ENCODE measurements around the gene RAD51B.

DNA sequence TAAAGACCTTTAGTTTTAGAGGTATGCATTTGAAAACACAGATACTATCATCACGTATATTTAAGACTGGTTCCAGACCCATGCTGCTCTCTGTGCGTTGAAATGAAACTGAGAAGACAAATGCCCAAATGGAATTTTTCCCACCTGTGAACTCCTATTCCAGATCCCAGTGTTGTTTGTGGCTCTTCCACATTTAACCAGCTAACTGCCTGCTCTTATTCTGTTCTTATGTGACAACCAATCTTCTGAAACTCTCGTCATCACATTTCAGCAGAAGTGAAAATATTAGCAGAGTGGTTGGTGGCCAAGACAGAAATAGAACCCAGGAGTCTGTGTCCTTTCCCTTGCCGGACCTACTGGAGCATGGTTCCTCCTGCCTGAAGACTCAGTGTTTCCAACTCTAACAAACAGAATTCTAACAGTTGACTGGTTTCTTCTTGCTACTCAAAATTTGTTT is 460.2 kb downstream of the RAD51B start:
- no peak for TF ChIP-seq EZH2 (IDR thresholded peaks at IDR 0.05; ENCODE audit: low read length, missing control alignments)
- TF ChIP-seq, protein P1, sequence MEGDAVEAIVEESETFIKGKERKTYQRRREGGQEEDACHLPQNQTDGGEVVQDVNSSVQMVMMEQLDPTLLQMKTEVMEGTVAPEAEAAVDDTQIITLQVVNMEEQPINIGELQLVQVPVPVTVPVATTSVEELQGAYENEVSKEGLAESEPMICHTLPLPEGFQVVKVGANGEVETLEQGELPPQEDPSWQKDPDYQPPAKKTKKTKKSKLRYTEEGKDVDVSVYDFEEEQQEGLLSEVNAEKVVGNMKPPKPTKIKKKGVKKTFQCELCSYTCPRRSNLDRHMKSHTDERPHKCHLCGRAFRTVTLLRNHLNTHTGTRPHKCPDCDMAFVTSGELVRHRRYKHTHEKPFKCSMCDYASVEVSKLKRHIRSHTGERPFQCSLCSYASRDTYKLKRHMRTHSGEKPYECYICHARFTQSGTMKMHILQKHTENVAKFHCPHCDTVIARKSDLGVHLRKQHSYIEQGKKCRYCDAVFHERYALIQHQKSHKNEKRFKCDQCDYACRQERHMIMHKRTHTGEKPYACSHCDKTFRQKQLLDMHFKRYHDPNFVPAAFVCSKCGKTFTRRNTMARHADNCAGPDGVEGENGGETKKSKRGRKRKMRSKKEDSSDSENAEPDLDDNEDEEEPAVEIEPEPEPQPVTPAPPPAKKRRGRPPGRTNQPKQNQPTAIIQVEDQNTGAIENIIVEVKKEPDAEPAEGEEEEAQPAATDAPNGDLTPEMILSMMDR (conservative IDR thresholded peaks at IDR 0.05 in 1 of 2, IDR thresholded peaks at IDR 0.05 in 1 of 2; ENCODE audit: low read depth in 1 of 2, low read length in 2 of 2) = no peak
